ENCODE results near the gene CACNA2D4. TPM values are rescaled to one million over a fixed set of nuclear protein-coding genes. Genes with fewer than 3 reads are reported as not detected.

CACNA2D4 gene
- total and polyA plus RNA-seq, 2 donors (not counting 3 experiments of a cell fraction or from before 2014, with no cell fraction given) = 0.58 to 0.73 TPM

DNA sequence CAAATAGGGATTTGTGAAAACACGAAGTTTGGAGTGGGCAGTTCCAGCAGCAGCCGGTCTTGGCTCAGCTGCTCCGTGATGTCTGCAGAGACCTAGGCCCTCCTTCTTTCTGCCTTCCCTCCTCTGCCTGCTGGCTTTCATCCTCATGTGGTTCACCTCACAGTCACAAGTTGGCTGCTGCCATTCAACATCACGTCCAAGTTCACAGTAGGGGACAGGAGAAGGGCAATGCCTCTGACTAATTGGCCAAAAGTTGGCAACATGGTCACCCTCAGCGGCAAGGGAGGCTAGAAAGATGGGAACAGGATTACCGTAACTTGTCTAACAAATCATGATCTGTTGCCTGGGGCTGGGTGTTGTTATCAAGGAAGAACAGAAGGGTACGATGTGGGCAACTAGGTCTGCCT, 7.8 kb upstream of the CACNA2D4 start:
- H3K27ac ChIP-seq (ENCODE audit: insufficient read depth, low read depth, low read length) = no peak overlapping the region
- no peaks in the 10 kb centered on the region for H4K20me1 ChIP-seq (replicated peaks; ENCODE audit: control insufficient read depth, extremely low read depth, insufficient read depth, low read length)
- no peaks in the 10 kb centered on the region for H3K4me1 ChIP-seq (ENCODE audit: control insufficient read depth, extremely low read depth, insufficient read depth, low read length)
- H3K79me2 ChIP-seq (ENCODE audit: control insufficient read depth, insufficient read depth, low read length) = no peaks in the 10 kb centered on the region
- no TSS peak for BruUV-seq (replicated peaks)
- H3K9me1 ChIP-seq (replicated peaks; ENCODE audit: control insufficient read depth, extremely low read depth, insufficient read depth, low read length) = no peaks in the 10 kb centered on the region
- DNase-seq (ENCODE audit: low read depth, low spot score) = no peak
- no peak overlapping the region for H3K9ac ChIP-seq (replicated peaks; ENCODE audit: extremely low read depth, insufficient read depth, low read length)
- FAIRE-seq = no peak
- no peak overlapping the region for H3K4me3 ChIP-seq (replicated peaks in 1 of 3; ENCODE audit: insufficient read depth in 1 of 3, low read depth in 1 of 3, low read length in 3 of 3)
- TF ChIP-seq MYC (IDR thresholded peaks at IDR 0.05; ENCODE audit: low read depth, low read length) (no peak), EZH2 (IDR thresholded peaks at IDR 0.05; ENCODE audit: borderline replicate concordance, low read depth, low read length, severe bottlenecking) (no peak), FOS (IDR thresholded peaks at IDR 0.05; ENCODE audit: borderline replicate concordance, insufficient read depth, low read length) (no peak), GATA2 (IDR thresholded peaks at IDR 0.05; ENCODE audit: insufficient read depth, insufficient read length, low read depth, low read length) (no peak), POLR2A (IDR thresholded peaks at IDR 0.05; ENCODE audit: low read depth, low read length) (no peak), CTCF (IDR thresholded peaks at IDR 0.05; ENCODE audit: extremely low read depth in 1 of 2, insufficient read depth in 1 of 2, low read depth in 1 of 2, low read length in 2 of 2) (no peak), JUN (IDR thresholded peaks at IDR 0.05; ENCODE audit: borderline replicate concordance, insufficient read depth, insufficient read length, low read depth) (no peak), POLR2AphosphoS5 (IDR thresholded peaks at IDR 0.05; ENCODE audit: insufficient read depth, low read depth, low read length) (no peak)
- TF ChIP-seq, protein P1, sequence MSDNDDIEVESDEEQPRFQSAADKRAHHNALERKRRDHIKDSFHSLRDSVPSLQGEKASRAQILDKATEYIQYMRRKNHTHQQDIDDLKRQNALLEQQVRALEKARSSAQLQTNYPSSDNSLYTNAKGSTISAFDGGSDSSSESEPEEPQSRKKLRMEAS (IDR thresholded peaks at IDR 0.05; ENCODE audit: insufficient read depth, insufficient read length) = no peak
- H3K36me3 ChIP-seq (ENCODE audit: control insufficient read depth in 2 of 2, extremely low read depth in 1 of 2, insufficient read depth in 2 of 2, low read length in 2 of 2) = no peaks in the 10 kb centered on the region
- H2AFZ ChIP-seq (ENCODE audit: low read depth, low read length) = no peak overlapping the region
- H3K9me3 ChIP-seq (replicated peaks; ENCODE audit: control insufficient read depth, insufficient read depth, low read length) = no peaks in the 10 kb centered on the region
- peaks cover 0 to 9% of the 10 kb centered on the region in 2 experiments for H3K27me3 ChIP-seq (ENCODE audit: control insufficient read depth in 2 of 2, insufficient read depth in 2 of 2, low read length in 2 of 2)
- POLR2A ChIA-PET = no interaction called here
- dilution Hi-C loops (cut with MboI; ENCODE audit: extremely low pct_ligation_motif_present, low sequenced_read_pairs) = loop anchor here (25.0 kb wide), 1 partner anchor 289 kb away; the partner anchor contains the start of gene WNT5B
- intact Hi-C loops (cut with micrococcal nuclease) = no loop called here
- CTCF ChIA-PET = interaction anchor here (1.8 kb wide), 1 partner anchor 14 kb away, joined by 12 read pairs; no protein-coding TSS in a partner anchor
- no peak overlapping the region for H3K4me2 ChIP-seq (ENCODE audit: insufficient read depth, low read length)

Data from endothelial cell of umbilical vein (primary cell).